ENCODE data around the gene IL1A.

The IL1A gene

GRCh38 chr2:112762276-112762675 is 22.0 kb downstream of the IL1A start:
- DNase-seq (ENCODE audit: extremely low spot score), result no peak
- ChIA-PET CTCF (interaction anchor here (0.7 kb wide), 1 partner anchor 13 kb away, joined by 3 read pairs; no protein-coding TSS in a partner anchor), POLR2A (no interaction called here)
- TF ChIP-seq L3MBTL2 (conservative IDR thresholded peaks at IDR 0.05) (no peak), FOXA1 (IDR thresholded peaks at IDR 0.05) (no peak), FOXK2 (IDR thresholded peaks at IDR 0.05) (no peak), ELF4 (IDR thresholded peaks at IDR 0.05) (no peak), SUZ12 (IDR thresholded peaks at IDR 0.05) (no peak), CTBP1 (IDR thresholded peaks at IDR 0.05; ENCODE audit: borderline replicate concordance) (no peak)

GRCh38 chr2:112760149-112760548 is 24.1 kb downstream of the IL1A start:
- DNase-seq (ENCODE audit: extremely low spot score), result no peak
- TF ChIP-seq FOXM1 (IDR thresholded peaks at IDR 0.05; ENCODE audit: borderline replicate concordance), result no peak
- TF ChIP-seq CTBP1 (IDR thresholded peaks at IDR 0.05; ENCODE audit: borderline replicate concordance), result no peak
- no peak for TF ChIP-seq FOXK2 (IDR thresholded peaks at IDR 0.05)
- TF ChIP-seq PKNOX1 (IDR thresholded peaks at IDR 0.05), result no peak
- TF ChIP-seq TARDBP (IDR thresholded peaks at IDR 0.05), result no peak
- no peak for TF ChIP-seq ELF4 (IDR thresholded peaks at IDR 0.05)
- no peak for TF ChIP-seq ARNT (IDR thresholded peaks at IDR 0.05)
- TF ChIP-seq LEF1 (IDR thresholded peaks at IDR 0.05; ENCODE audit: borderline replicate concordance), result no peak
- no peak for TF ChIP-seq SP1 (IDR thresholded peaks at IDR 0.05)
- no peak for TF ChIP-seq HDGF (IDR thresholded peaks at IDR 0.05; ENCODE audit: borderline replicate concordance)
- TF ChIP-seq FOXA1 (IDR thresholded peaks at IDR 0.05), result no peak
- no peak for TF ChIP-seq BHLHE40 (IDR thresholded peaks at IDR 0.05; ENCODE audit: borderline replicate concordance)
- no peak for TF ChIP-seq L3MBTL2 (conservative IDR thresholded peaks at IDR 0.05)
- CTCF ChIA-PET, result interaction anchor here (1.4 kb wide), 1 partner anchor 11 kb away, joined by 4 read pairs; no protein-coding TSS in a partner anchor
- POLR2A ChIA-PET, result no interaction called here

- TF ChIP-seq PKNOX1 (IDR thresholded peaks at IDR 0.05) (no peak), FOXA1 (IDR thresholded peaks at IDR 0.05) (no peak), TARDBP (IDR thresholded peaks at IDR 0.05) (no peak), NFRKB (IDR thresholded peaks at IDR 0.05) (no peak), BHLHE40 (IDR thresholded peaks at IDR 0.05; ENCODE audit: borderline replicate concordance) (no peak), ELF4 (IDR thresholded peaks at IDR 0.05) (no peak), SP1 (IDR thresholded peaks at IDR 0.05) (no peak), SUZ12 (IDR thresholded peaks at IDR 0.05) (no peak), HDGF (IDR thresholded peaks at IDR 0.05; ENCODE audit: borderline replicate concordance) (no peak), FOXK2 (IDR thresholded peaks at IDR 0.05) (no peak)
- ChIA-PET POLR2A (no interaction called here), CTCF (interaction anchor here (0.6 kb wide), 1 partner anchor 10 kb away, joined by 5 read pairs; no protein-coding TSS in a partner anchor)
- no peak for DNase-seq (ENCODE audit: extremely low spot score)
Measured at GRCh38 chr2:112758711-112759110, 25.6 kb downstream of the IL1A start.

GRCh38 chr2:112757265-112757664 is 27.0 kb downstream of the IL1A start:
- TF ChIP-seq SP1 (IDR thresholded peaks at IDR 0.05), result no peak
- no peak for TF ChIP-seq ZNF384 (IDR thresholded peaks at IDR 0.05)
- TF ChIP-seq TARDBP (IDR thresholded peaks at IDR 0.05), result no peak
- TF ChIP-seq CTBP1 (IDR thresholded peaks at IDR 0.05; ENCODE audit: borderline replicate concordance), result no peak
- no peak for TF ChIP-seq FOXK2 (IDR thresholded peaks at IDR 0.05)
- TF ChIP-seq SUZ12 (IDR thresholded peaks at IDR 0.05), result no peak
- TF ChIP-seq HDGF (IDR thresholded peaks at IDR 0.05; ENCODE audit: borderline replicate concordance), result no peak
- no peak for TF ChIP-seq ARNT (IDR thresholded peaks at IDR 0.05)
- no peak for TF ChIP-seq NFRKB (IDR thresholded peaks at IDR 0.05)
- TF ChIP-seq PKNOX1 (IDR thresholded peaks at IDR 0.05), result no peak
- no peak for TF ChIP-seq ELF4 (IDR thresholded peaks at IDR 0.05)
- no peak for TF ChIP-seq BHLHE40 (IDR thresholded peaks at IDR 0.05; ENCODE audit: borderline replicate concordance)
- no peak for TF ChIP-seq FOXA1 (IDR thresholded peaks at IDR 0.05)
- TF ChIP-seq FOXM1 (IDR thresholded peaks at IDR 0.05; ENCODE audit: borderline replicate concordance), result no peak
- no peak for DNase-seq (ENCODE audit: extremely low spot score)
- POLR2A ChIA-PET, result no interaction called here
- CTCF ChIA-PET, result no interaction called here

- POLR2A ChIA-PET, result no interaction called here
- CTCF ChIA-PET, result no interaction called here
- TF ChIP-seq HDGF (IDR thresholded peaks at IDR 0.05; ENCODE audit: borderline replicate concordance) (no peak), LEF1 (IDR thresholded peaks at IDR 0.05; ENCODE audit: borderline replicate concordance) (no peak), FOXK2 (IDR thresholded peaks at IDR 0.05) (no peak), L3MBTL2 (conservative IDR thresholded peaks at IDR 0.05) (no peak), PKNOX1 (IDR thresholded peaks at IDR 0.05) (no peak), ARNT (IDR thresholded peaks at IDR 0.05) (no peak), TARDBP (IDR thresholded peaks at IDR 0.05) (no peak), FOXM1 (IDR thresholded peaks at IDR 0.05; ENCODE audit: borderline replicate concordance) (no peak), ZNF384 (IDR thresholded peaks at IDR 0.05) (no peak), SP1 (IDR thresholded peaks at IDR 0.05) (no peak)
- DNase-seq (ENCODE audit: extremely low spot score), result no peak
Measured at GRCh38 chr2:112756207-112756606, 28.1 kb downstream of the IL1A start.

GRCh38 chr2:112755444-112755843 is 28.8 kb downstream of the IL1A start:
- no peak for DNase-seq (ENCODE audit: extremely low spot score)
- ChIA-PET POLR2A (no interaction called here), CTCF (no interaction called here)
- TF ChIP-seq FOXM1 (IDR thresholded peaks at IDR 0.05; ENCODE audit: borderline replicate concordance) (no peak), NFRKB (IDR thresholded peaks at IDR 0.05) (no peak), HDGF (IDR thresholded peaks at IDR 0.05; ENCODE audit: borderline replicate concordance) (no peak), SP1 (IDR thresholded peaks at IDR 0.05) (no peak), ZNF384 (IDR thresholded peaks at IDR 0.05) (no peak), BHLHE40 (IDR thresholded peaks at IDR 0.05; ENCODE audit: borderline replicate concordance) (no peak), FOXK2 (IDR thresholded peaks at IDR 0.05) (no peak), PKNOX1 (IDR thresholded peaks at IDR 0.05) (no peak), TARDBP (IDR thresholded peaks at IDR 0.05) (no peak), L3MBTL2 (conservative IDR thresholded peaks at IDR 0.05) (no peak), SUZ12 (IDR thresholded peaks at IDR 0.05) (no peak), ELF4 (IDR thresholded peaks at IDR 0.05) (no peak), CTBP1 (IDR thresholded peaks at IDR 0.05; ENCODE audit: borderline replicate concordance) (no peak), LEF1 (IDR thresholded peaks at IDR 0.05; ENCODE audit: borderline replicate concordance) (no peak), ARNT (IDR thresholded peaks at IDR 0.05) (no peak), FOXA1 (IDR thresholded peaks at IDR 0.05) (no peak)
